ENCODE results near the gene NECAB2. TPM values are rescaled to one million over a fixed set of nuclear protein-coding genes. Genes with fewer than 3 reads are reported as not detected.

NECAB2 gene
- total and polyA plus RNA-seq, 2 of the 8 experiments (the other 6 are each of a cell fraction or from before 2014, with no cell fraction given) = 3.6 to 4.2 TPM

GRCh38 chr16:83943516-83944050 lies 24.5 kb upstream of the NECAB2 start:
- no peaks in the 10 kb centered on the region for H3K23me2 ChIP-seq (ENCODE audit: low read depth, low read length)
- no peak overlapping the region for H3K4me3 ChIP-seq (ENCODE audit: extremely low read depth in 1 of 4, insufficient read depth in 2 of 4, low read depth in 3 of 4, low read length in 4 of 4)
- no peak overlapping the region for H3K4ac ChIP-seq (replicated peaks; ENCODE audit: insufficient read length, low read depth, low read length)
- no peaks in the 10 kb centered on the region for H3K9me3 ChIP-seq (ENCODE audit: insufficient read depth in 2 of 2, low read depth in 1 of 2, low read length in 1 of 2)
- TF ChIP-seq TBP (IDR thresholded peaks at IDR 0.05; ENCODE audit: low read depth, low read length) = no peak
- no peak overlapping the region for H3K9ac ChIP-seq (replicated peaks in 1 of 4; ENCODE audit: extremely low read depth in 1 of 4, low read depth in 3 of 4, low read length in 3 of 4)
- H3K14ac ChIP-seq (ENCODE audit: insufficient read length) = no peak overlapping the region
- no peak overlapping the region for H3K4me2 ChIP-seq (ENCODE audit: insufficient read depth in 1 of 2, low read depth in 2 of 2, low read length in 2 of 2)
- H4K5ac ChIP-seq (ENCODE audit: insufficient read length, low read depth, low read length) = no peak overlapping the region
- H2AFZ ChIP-seq (ENCODE audit: low read length) = no peak overlapping the region
- H3K79me1 ChIP-seq (ENCODE audit: low read depth, low read length) = no peaks in the 10 kb centered on the region
- CTCF ChIA-PET (ENCODE audit: partially characterized antibody) = interaction anchor here (0.9 to 2.6 kb wide), 5 partner anchors 9 to 117 kb away, joined by 4 to 8 read pairs (median 7); no protein-coding TSS in a partner anchor
- FAIRE-seq (no peak), DNase-seq (ENCODE audit: low read depth in 1 of 2, low spot score in 2 of 2) (no peak)
- H2BK12ac ChIP-seq (ENCODE audit: low read depth, low read length) = no peak overlapping the region
- no peak overlapping the region for H3K18ac ChIP-seq (ENCODE audit: extremely low read depth, low read length)
- no peaks in the 10 kb centered on the region for H3K79me2 ChIP-seq (ENCODE audit: control insufficient read depth in 1 of 2, insufficient read depth in 2 of 2, low read length in 2 of 2)
- H3K36me3 ChIP-seq (ENCODE audit: control insufficient read depth in 2 of 4, insufficient read depth in 4 of 4, low read length in 3 of 4) = no peaks in the 10 kb centered on the region
- no peak overlapping the region for H3K23ac ChIP-seq (ENCODE audit: insufficient read length)
- no peak overlapping the region for H2BK5ac ChIP-seq (ENCODE audit: low read depth, low read length)
- no peaks in the 10 kb centered on the region; a peak in 1 of 7 replicates for H3K27me3 ChIP-seq (replicated peaks in 1 of 4; ENCODE audit: control insufficient read depth in 3 of 4, extremely low read depth in 1 of 4, insufficient read depth in 3 of 4, low read length in 3 of 4)
- peaks cover 0 to 8% of the 10 kb centered on the region in 2 experiments for H4K20me1 ChIP-seq (replicated peaks in 1 of 2; ENCODE audit: control insufficient read depth in 1 of 2, insufficient read depth in 2 of 2, low read length in 2 of 2)
- H2BK120ac ChIP-seq (replicated peaks; ENCODE audit: low read depth, low read length) = no peak overlapping the region
- 94% methylated on average over 10 of the region's 10 CpGs; no CpG with 5 or more reads in 1 of the 2 experiments for WGBS, 2 experiments (ENCODE audit: extremely low coverage in 1 of 2, insufficient coverage in 1 of 2, insufficient read length in 1 of 2, insufficient replicate concordance in 2 of 2, low coverage in 1 of 2, low lambda C conversion rate in 2 of 2, missing lambda C conversion rate in 1 of 2)
- no peak overlapping the region for H2AK5ac ChIP-seq (ENCODE audit: low read depth, low read length)
- no peak overlapping the region for H3K56ac ChIP-seq (replicated peaks; ENCODE audit: insufficient read length, low read depth, low read length)
- no peak overlapping the region for H2BK20ac ChIP-seq (ENCODE audit: low read length)
- POLR2A ChIA-PET (ENCODE audit: partially characterized antibody) = no interaction called here
- no peak overlapping the region for H3K27ac ChIP-seq (ENCODE audit: low read depth, low read length)
- H3K4me1 ChIP-seq (replicated peaks in 1 of 4; ENCODE audit: control insufficient read depth in 3 of 4, insufficient read depth in 4 of 4, low read length in 3 of 4) = peaks cover 0 to 5% (median 3%) of the 10 kb centered on the region in 4 experiments; a peak in 3 of 7 replicates
- no peak overlapping the region for H2BK15ac ChIP-seq (ENCODE audit: low read length)
- no peak overlapping the region for H4K91ac ChIP-seq (replicated peaks; ENCODE audit: insufficient read length, low read length)
- H4K8ac ChIP-seq (ENCODE audit: extremely low read depth, insufficient read depth, low read length) = no peak overlapping the region
